HEK293T (cell line): ENCODE results near the gene AUNIP.

Experiments
- CTCF ChIA-PET: fragments of 350-600 bp; formaldehyde crosslinking; extraction: SDS; loops from one replicate; lab custom pipeline; 2021; ENCODE audit warnings: antibody characterized with exemption, inconsistent platforms; lab: Yijun Ruan, JAX
- POLR2A ChIA-PET: fragments of 350-600 bp; formaldehyde crosslinking; extraction: SDS; loops from one replicate; lab custom pipeline; 2020; ENCODE audit warnings: antibody characterized with exemption, inconsistent platforms; lab: Yijun Ruan, JAX
- DNase-seq: peaks from one replicate; pipeline ENCODE4 v3.0.0; 2012; ENCODE audit warnings: mixed read lengths; ENCODE audit errors: extremely low spot score
- ARNT ChIP-seq: fragments of 450-650 bp; IDR thresholded peaks from 2 replicates; pipeline ENCODE4 v1.6.1; 2017; ENCODE audit warnings: mild to moderate bottlenecking
- BHLHE40 ChIP-seq: fragments of 450-650 bp; IDR thresholded peaks from 2 replicates; pipeline ENCODE4 v1.6.1; 2016; ENCODE audit warnings: mild to moderate bottlenecking, moderate library complexity, borderline replicate concordance
- CTBP1 ChIP-seq: fragments of 450-650 bp; IDR thresholded peaks from 2 replicates; pipeline ENCODE4 v1.6.1; 2016; ENCODE audit warnings: borderline replicate concordance
- ELF4 ChIP-seq: fragments of 450-650 bp; IDR thresholded peaks from 2 replicates; pipeline ENCODE4 v1.6.1; 2017; ENCODE audit warnings: antibody characterized with exemption
- FOXA1 ChIP-seq: fragments of 450-650 bp; IDR thresholded peaks from 2 replicates; pipeline ENCODE4 v1.6.1; 2016; ENCODE audit warnings: mild to moderate bottlenecking
- FOXK2 ChIP-seq: fragments of 450-650 bp; IDR thresholded peaks from 2 replicates; pipeline ENCODE4 v1.6.1; 2016; ENCODE audit warnings: mild to moderate bottlenecking
- FOXM1 ChIP-seq: fragments of 450-650 bp; IDR thresholded peaks from 2 replicates; pipeline ENCODE4 v1.6.1; 2017; ENCODE audit warnings: mild to moderate bottlenecking, borderline replicate concordance
- HDGF ChIP-seq: fragments of 450-650 bp; IDR thresholded peaks from 2 replicates; pipeline ENCODE4 v1.6.1; 2017; ENCODE audit warnings: antibody characterized with exemption, borderline replicate concordance
- L3MBTL2 ChIP-seq: fragments of 450-650 bp; conservative IDR thresholded peaks from 2 replicates; pipeline ENCODE4 v1.6.1; 2016; ENCODE audit warnings: mild to moderate bottlenecking
- LEF1 ChIP-seq: fragments of 450-650 bp; IDR thresholded peaks from 2 replicates; pipeline ENCODE4 v1.6.1; 2017; ENCODE audit warnings: mild to moderate bottlenecking, borderline replicate concordance
- NFRKB ChIP-seq: fragments of 450-650 bp; IDR thresholded peaks from 2 replicates; pipeline ENCODE4 v1.6.1; 2016; ENCODE audit warnings: mild to moderate bottlenecking, moderate library complexity
- SP1 ChIP-seq: fragments of 450-650 bp; IDR thresholded peaks from 2 replicates; pipeline ENCODE4 v1.6.1; 2017
- SUZ12 ChIP-seq: fragments of 450-650 bp; IDR thresholded peaks from 2 replicates; pipeline ENCODE4 v1.6.1; 2016; ENCODE audit warnings: mild to moderate bottlenecking
- TARDBP ChIP-seq: fragments of 450-650 bp; IDR thresholded peaks from 2 replicates; pipeline ENCODE4 v1.6.1; 2016
- ZNF384 ChIP-seq: fragments of 450-650 bp; IDR thresholded peaks from 2 replicates; pipeline ENCODE4 v1.6.1; 2016
- TF ChIP-seq, protein P1 (sequence below): fragments of 450-650 bp; IDR thresholded peaks from 2 replicates; pipeline ENCODE4 v1.6.1; 2016

AUNIP gene

DNA sequence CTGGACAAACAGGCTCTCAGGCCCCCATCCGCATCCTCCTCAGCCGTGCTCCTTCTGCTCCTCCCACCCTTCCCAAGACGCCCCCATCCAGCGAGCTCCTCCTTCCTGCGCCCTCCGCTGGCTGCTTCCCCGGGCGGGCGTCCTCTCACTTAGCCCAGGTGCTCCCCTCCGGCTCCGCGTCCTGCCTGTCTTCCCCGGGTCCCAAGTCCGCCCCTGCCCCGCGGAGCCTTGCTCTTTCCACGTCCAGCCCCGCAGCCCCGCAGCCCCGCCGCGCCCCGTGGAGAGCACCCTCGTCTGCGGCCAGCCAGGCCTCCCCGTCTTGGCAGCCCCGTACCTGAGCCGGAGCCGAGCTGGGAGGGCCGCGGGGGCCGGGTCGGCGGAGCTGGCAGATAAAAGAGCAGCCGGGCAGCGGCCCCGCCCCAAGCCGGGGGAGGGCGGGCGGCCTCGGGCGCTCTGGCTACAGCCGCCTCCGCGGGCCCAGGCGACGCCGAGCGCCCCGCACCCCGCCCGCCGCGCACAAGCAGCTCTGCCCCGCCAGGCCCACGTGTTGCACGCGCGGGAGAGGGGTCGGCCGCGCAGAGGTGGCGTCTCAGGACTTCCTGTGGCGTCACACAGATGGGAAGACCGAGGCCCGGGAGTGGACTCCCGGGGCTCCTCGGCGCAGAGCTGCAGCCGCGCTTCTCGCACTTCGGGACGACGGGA lies 16.0 kb upstream of the AUNIP start, which contains the start of gene PAQR7:
Gene PAQR7, minus strand, starts transcription at position 555 of the 702 bp plus-strand sequence. CDS start 11,869 bp downstream, outside the sequence.
- TF ChIP-seq FOXK2: no peak
- TF ChIP-seq ELF4: no peak
- TF ChIP-seq, protein P1, sequence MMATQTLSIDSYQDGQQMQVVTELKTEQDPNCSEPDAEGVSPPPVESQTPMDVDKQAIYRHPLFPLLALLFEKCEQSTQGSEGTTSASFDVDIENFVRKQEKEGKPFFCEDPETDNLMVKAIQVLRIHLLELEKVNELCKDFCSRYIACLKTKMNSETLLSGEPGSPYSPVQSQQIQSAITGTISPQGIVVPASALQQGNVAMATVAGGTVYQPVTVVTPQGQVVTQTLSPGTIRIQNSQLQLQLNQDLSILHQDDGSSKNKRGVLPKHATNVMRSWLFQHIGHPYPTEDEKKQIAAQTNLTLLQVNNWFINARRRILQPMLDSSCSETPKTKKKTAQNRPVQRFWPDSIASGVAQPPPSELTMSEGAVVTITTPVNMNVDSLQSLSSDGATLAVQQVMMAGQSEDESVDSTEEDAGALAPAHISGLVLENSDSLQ: no peak
- no peak for TF ChIP-seq ARNT
- TF ChIP-seq L3MBTL2: peak; percentile 82
- TF ChIP-seq NFRKB: no peak
- no peak for TF ChIP-seq TARDBP
- CTCF ChIA-PET: interaction anchor here (1.2 kb wide), 1 partner anchor 20 kb away, joined by 4 read pairs; no protein-coding TSS in a partner anchor
- POLR2A ChIA-PET: interaction anchor here (0.6 to 2.3 kb wide), 19 partner anchors 9 to 281 kb away, joined by 3 to 11 read pairs (median 4); partner anchors contain the start of genes AUNIP, MTFR1L and PAFAH2
- peak; percentile 73 for DNase-seq

DNA sequence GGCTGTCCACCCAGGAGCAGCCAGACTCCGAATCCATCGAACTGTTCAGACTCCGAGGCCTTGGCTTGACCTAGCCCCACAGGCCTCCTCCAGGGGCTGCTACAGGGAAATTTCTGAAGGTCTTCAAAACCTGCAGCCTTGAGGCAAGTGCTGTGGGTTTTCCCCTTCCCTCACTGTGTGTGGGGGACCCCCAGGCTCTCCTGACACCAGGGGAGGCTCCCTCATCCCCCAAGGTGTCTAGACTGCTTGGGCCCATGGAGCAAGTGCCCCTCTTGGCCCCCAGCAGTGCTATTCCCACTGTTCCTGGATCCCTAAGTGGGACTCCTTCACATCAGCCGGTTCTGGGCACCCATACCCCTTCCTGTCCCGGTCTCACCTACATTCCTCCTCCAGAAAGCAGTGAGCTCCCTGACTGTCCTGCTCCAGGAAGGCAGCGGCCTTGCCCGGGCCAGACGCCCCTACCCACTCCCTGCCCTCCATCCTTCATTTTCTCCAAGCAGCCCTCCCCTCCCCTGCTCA lies 15.4 kb upstream of the AUNIP start:
- no peak for DNase-seq
- ChIA-PET POLR2A (interaction anchor here (0.6 to 2.3 kb wide), 13 partner anchors 9 to 281 kb away, joined by 3 to 11 read pairs (median 5); partner anchors contain the start of genes AUNIP and PAFAH2), CTCF (interaction anchor here (0.7 to 0.9 kb wide), 2 partner anchors 21 to 123 kb away, joined by 3 read pairs; partner anchors contain the start of gene PAFAH2)
- no peak for TF ChIP-seq FOXM1
- no peak for TF ChIP-seq SP1
- TF ChIP-seq FOXK2: no peak
- TF ChIP-seq ARNT: no peak
- TF ChIP-seq HDGF: no peak
- no peak for TF ChIP-seq ELF4
- TF ChIP-seq FOXA1: no peak
- no peak for TF ChIP-seq ZNF384
- no peak for TF ChIP-seq LEF1
- TF ChIP-seq NFRKB: no peak

DNA sequence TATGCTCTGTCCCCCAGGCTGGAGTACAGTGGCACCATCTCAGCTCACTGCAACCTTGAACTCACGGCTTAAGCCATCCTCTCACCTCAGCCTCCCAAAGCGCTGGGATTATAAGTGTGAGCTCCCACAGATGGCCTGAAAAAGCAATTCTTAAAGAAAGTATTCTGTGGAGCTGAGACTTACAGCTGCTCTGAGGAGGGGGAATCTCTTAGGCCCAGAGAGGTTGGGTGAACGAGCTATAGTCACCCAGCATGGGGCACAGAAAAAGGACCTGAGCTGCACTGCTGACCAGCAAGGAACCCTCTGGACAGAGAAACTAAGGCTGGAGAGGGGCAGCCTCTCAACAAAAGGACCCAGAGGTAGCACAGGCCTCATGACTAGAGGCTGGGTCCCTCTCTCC lies 15.0 kb upstream of the AUNIP start:
- ChIA-PET CTCF (interaction anchor here (0.7 to 0.9 kb wide), 2 partner anchors 21 to 124 kb away, joined by 3 read pairs; partner anchors contain the start of gene PAFAH2), POLR2A (interaction anchor here (0.9 to 2.3 kb wide), 6 partner anchors 10 to 282 kb away, joined by 3 to 11 read pairs (median 6); no protein-coding TSS in a partner anchor)
- DNase-seq: no peak
- TF ChIP-seq SUZ12 (no peak), SP1 (no peak), L3MBTL2 (no peak), FOXK2 (no peak), NFRKB (no peak), ARNT (no peak), FOXM1 (no peak), BHLHE40 (no peak), FOXA1 (no peak), LEF1 (no peak), ELF4 (no peak), CTBP1 (no peak), ZNF384 (no peak), TARDBP (no peak), HDGF (no peak)
- TF ChIP-seq, protein P1: no peak

DNA sequence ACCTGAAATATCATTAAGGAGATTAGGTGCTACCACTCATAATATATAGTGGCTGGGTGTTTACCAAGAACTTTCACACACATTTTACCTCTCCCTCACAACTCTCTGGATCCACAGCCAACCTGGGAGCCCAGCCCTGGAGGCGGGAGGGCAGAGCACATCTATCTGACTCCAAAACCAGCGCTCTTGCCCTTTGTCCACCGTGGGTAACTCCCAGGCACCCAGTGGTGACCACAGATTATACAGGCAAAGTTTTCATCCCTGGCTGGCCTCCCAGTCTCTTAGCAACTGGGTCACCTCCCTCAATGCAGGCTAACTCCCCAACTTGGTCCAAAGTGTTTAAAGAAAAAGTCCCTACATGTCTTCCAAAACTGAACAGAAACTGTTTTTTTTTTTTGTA lies 13.9 kb upstream of the AUNIP start:
- POLR2A ChIA-PET: no interaction called here
- CTCF ChIA-PET: no interaction called here

DNA sequence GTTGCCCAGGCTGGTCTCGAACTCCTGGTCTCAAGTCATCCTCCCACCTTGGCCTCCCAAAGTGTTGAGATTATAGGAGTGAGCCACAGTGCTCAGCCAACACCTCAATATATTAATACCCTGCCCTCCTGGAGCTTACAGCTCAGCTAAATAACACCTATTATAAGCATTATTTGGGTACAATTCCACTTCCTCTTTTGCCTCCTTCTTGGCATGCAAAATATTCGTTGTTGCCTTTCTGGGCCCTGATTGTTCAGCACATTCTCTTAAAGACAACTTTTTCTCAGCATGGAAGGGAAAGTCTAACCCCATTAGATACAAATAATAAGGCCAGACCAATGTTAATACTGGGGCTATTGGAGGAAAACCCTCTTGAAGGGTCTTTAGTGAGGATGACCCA lies 13.5 kb upstream of the AUNIP start:
- DNase-seq: no peak
- CTCF ChIA-PET: no interaction called here
- POLR2A ChIA-PET: no interaction called here
- TF ChIP-seq NFRKB (no peak), SP1 (no peak)

More for the DNA sequence above, 13.9 kb upstream of the AUNIP start:
- DNase-seq: no peak
- TF ChIP-seq LEF1 (no peak), BHLHE40 (no peak), HDGF (no peak), NFRKB (no peak), FOXK2 (no peak), FOXA1 (no peak), TARDBP (no peak), L3MBTL2 (no peak), SP1 (no peak), CTBP1 (no peak), ZNF384 (no peak), ARNT (no peak), SUZ12 (no peak)
- TF ChIP-seq, protein P1: no peak
